HPDE6-E6E7 (cell line): Measurements from ENCODE around the gene QRFP.
"Not testable (repeated sequence)": the region's sequence is repeated elsewhere in the genome, so short reads cannot be mapped to it uniquely, and the experiment has no call there.

ENCODE experiments used
- DNase-seq: peaks from one replicate; pipeline ENCODE4 v3.0.0; 2011; ENCODE audit warnings: missing footprints; ENCODE audit errors: extremely low spot score

The QRFP gene

GRCh38 chr9:130919559-130920145, 23.0 kb upstream of the QRFP start:
- DNase-seq = no peak

- DNase-seq = no peak
These were observed 22.4 kb upstream of the QRFP start for GRCh38 chr9:130918826-130919558.

GRCh38 chr9:130918101-130918825, 21.7 kb upstream of the QRFP start:
- DNase-seq = no peak

- DNase-seq = no peak
These were observed 20.8 kb upstream of the QRFP start for GRCh38 chr9:130917168-130917960.

GRCh38 chr9:130915096-130915447, 18.5 kb upstream of the QRFP start:
- no peak for DNase-seq

- no peak for DNase-seq
These were observed 17.9 kb upstream of the QRFP start for GRCh38 chr9:130914417-130915095.

- no peak for DNase-seq
These were observed 17.2 kb upstream of the QRFP start for GRCh38 chr9:130913599-130914416.

GRCh38 chr9:130912932-130913598, 16.5 kb upstream of the QRFP start:
- no peak for DNase-seq

- DNase-seq = no peak
These were observed 14.8 kb upstream of the QRFP start for GRCh38 chr9:130911254-130912049.

- not testable (repeated sequence) for DNase-seq
These were observed 14.1 kb upstream of the QRFP start for GRCh38 chr9:130910670-130911069.

- DNase-seq = not testable (repeated sequence)
These were observed 13.4 kb upstream of the QRFP start for GRCh38 chr9:130910041-130910440.

- DNase-seq = no peak
These were observed 12.3 kb upstream of the QRFP start for GRCh38 chr9:130908878-130909355.

GRCh38 chr9:130908146-130908877, 11.7 kb upstream of the QRFP start:
- no peak for DNase-seq

- DNase-seq = no peak
These were observed 10.3 kb upstream of the QRFP start for GRCh38 chr9:130906735-130907416.

GRCh38 chr9:130905902-130906734, 9.5 kb upstream of the QRFP start:
- DNase-seq = no peak

GRCh38 chr9:130905125-130905901, 8.7 kb upstream of the QRFP start:
- DNase-seq = no peak
